Activated naive CD4-positive, alpha-beta T cell (primary cell): ENCODE results near the gene STK11.
"Not testable (repeated sequence)": the region's sequence is repeated elsewhere in the genome, so short reads cannot be mapped to it uniquely, and the experiment has no call there.

Source experiments
- DNase-seq, 4 experiments: peaks; one replicate each; lab custom pipeline; 2025; lab: John Stamatoyannopoulos, UW

STK11 gene

GRCh38 chr19:1169411-1169791 is 36.2 kb upstream of the STK11 start:
- DNase-seq: no peak

- DNase-seq: no peak
Observed at GRCh38 chr19:1169921-1170885, 35.4 kb upstream of the STK11 start.

GRCh38 chr19:1170938-1171754 is 34.4 kb upstream of the STK11 start:
- DNase-seq: no peak

GRCh38 chr19:1171755-1172352 is 33.7 kb upstream of the STK11 start:
- no peak for DNase-seq

GRCh38 chr19:1172353-1173158 is 33.0 kb upstream of the STK11 start:
- DNase-seq: no peak

- no peak for DNase-seq
Observed at GRCh38 chr19:1173159-1173844, 32.3 kb upstream of the STK11 start.

GRCh38 chr19:1173845-1174809 is 31.5 kb upstream of the STK11 start, which contains the start of gene SBNO2:
Gene SBNO2, minus strand, starts transcription at chr19:1174268. Its CDS starts 19,992 bp downstream, at chr19:1154276.
- DNase-seq: peak; percentile 80 to 93 (median 90)

GRCh38 chr19:1177322-1178114 is 28.1 kb upstream of the STK11 start:
- no peak for DNase-seq

GRCh38 chr19:1181606-1182005 is 24.0 kb upstream of the STK11 start:
- DNase-seq: no peak

GRCh38 chr19:1182068-1182467 is 23.5 kb upstream of the STK11 start:
- no peak for DNase-seq

GRCh38 chr19:1182727-1183126 is 22.9 kb upstream of the STK11 start:
- no peak for DNase-seq

- DNase-seq: no peak
Observed at GRCh38 chr19:1183543-1184172, 21.9 kb upstream of the STK11 start.

- DNase-seq: peak in 2 of 4 experiments; percentile 27 to 44
Observed at GRCh38 chr19:1189419-1189818, 16.2 kb upstream of the STK11 start.

- no peak for DNase-seq
Observed at GRCh38 chr19:1199531-1199930, 6.0 kb upstream of the STK11 start.

GRCh38 chr19:1200614-1201013 is 5.0 kb upstream of the STK11 start:
- DNase-seq: not testable (repeated sequence)

- no peak for DNase-seq
Observed at GRCh38 chr19:1206150-1206863, 729 bp downstream of the STK11 start.

GRCh38 chr19:1206864-1207450 is 1.4 kb downstream of the STK11 start:
- peak in 2 of 4 experiments; percentile 22 to 28 for DNase-seq
